Loucy (cell line): ENCODE data around the gene LRRC45.

Source experiments
- H2AFZ ChIP-seq: fragments of 200-600 bp; sonication (generic); 2 replicates; pipeline ENCODE4 v1.6.0; 2016; ENCODE audit warnings: antibody characterized with exemption, mild to moderate bottlenecking, low read length, moderate library complexity
- H3F3A ChIP-seq: fragments of 200-600 bp; 2 replicates; pipeline ENCODE4 v1.6.0; 2016; ENCODE audit warnings: antibody characterized with exemption, low read depth, mild to moderate bottlenecking
- H3K27me3 ChIP-seq: fragments of 200-600 bp; sonication (generic); 2 replicates; pipeline ENCODE4 v1.6.1; 2014; ENCODE audit warnings: low read length, mild to moderate bottlenecking; ENCODE audit not compliant: insufficient read depth, poor library complexity, severe bottlenecking
- H3K36me3 ChIP-seq: fragments of 200-600 bp; sonication (generic); 2 replicates; pipeline ENCODE4 v1.6.1; 2016; ENCODE audit warnings: low read length; ENCODE audit not compliant: insufficient read depth
- H3K4me1 ChIP-seq: fragments of 200-600 bp; sonication (generic); 2 replicates; pipeline ENCODE4 v1.5.1; 2014; ENCODE audit warnings: low read length, mild to moderate bottlenecking; ENCODE audit not compliant: insufficient read depth, poor library complexity, severe bottlenecking
- H3K4me2 ChIP-seq: fragments of 200-600 bp; sonication (generic); 2 replicates; pipeline ENCODE4 v1.6.0; 2014; ENCODE audit warnings: antibody characterized with exemption, low read length, low read depth, mild to moderate bottlenecking; ENCODE audit not compliant: poor library complexity, severe bottlenecking
- H3K4me3 ChIP-seq: fragments of 200-600 bp; sonication (generic); 2 replicates; pipeline ENCODE4 v1.5.1; 2014; ENCODE audit warnings: low read length, mild to moderate bottlenecking, mixed read lengths; ENCODE audit not compliant: poor library complexity, severe bottlenecking
- H3K79me2 ChIP-seq: fragments of 200-600 bp; sonication (generic); 2 replicates; pipeline ENCODE4 v1.6.1; 2014; ENCODE audit warnings: low read length; ENCODE audit not compliant: insufficient read depth
- H3K9ac ChIP-seq: fragments of 200-600 bp; sonication (generic); 2 replicates; pipeline ENCODE4 v1.6.0; 2014; ENCODE audit warnings: mild to moderate bottlenecking, low read depth, low read length, moderate library complexity; ENCODE audit not compliant: poor library complexity, severe bottlenecking
- H3K9me2 ChIP-seq: fragments of 200-600 bp; sonication (generic); replicated peaks from 2 replicates; pipeline ENCODE4 v1.6.1; 2016; ENCODE audit warnings: low read depth, low read length, mixed read lengths
- H3K9me3 ChIP-seq: fragments of 200-600 bp; sonication (generic); 2 replicates; pipeline ENCODE4 v1.6.1; 2014; ENCODE audit warnings: mild to moderate bottlenecking, antibody characterized with exemption, low read length, low read depth; ENCODE audit not compliant: insufficient read depth
- H4K20me1 ChIP-seq: fragments of 200-600 bp; sonication (generic); 2 replicates; pipeline ENCODE4 v1.6.0; 2014; ENCODE audit warnings: antibody characterized with exemption, low read length, mild to moderate bottlenecking; ENCODE audit not compliant: insufficient read depth, poor library complexity, severe bottlenecking
- CTCF ChIP-seq: fragments of 200-600 bp; sonication (generic); conservative IDR thresholded peaks from 2 replicates; pipeline ENCODE4 v1.5.1; 2014; ENCODE audit warnings: mild to moderate bottlenecking, antibody characterized with exemption, low read length
- EZH2phosphoT487 ChIP-seq: fragments of 200-600 bp; IDR thresholded peaks from 2 replicates; pipeline ENCODE4 v1.6.1; 2018; ENCODE audit warnings: antibody characterized with exemption, mild to moderate bottlenecking, moderate library complexity, borderline replicate concordance

Gene LRRC45

GRCh38 chr17:82010575-82011525 lies 12.3 kb upstream of the LRRC45 start:
- Histone ChIP-seq H3K4me3 (no peak overlapping the region), H3K4me2 (no peak overlapping the region), H2AFZ (no peak overlapping the region), H3K79me2 (no peaks in the 10 kb centered on the region), H3K9me2 (no peaks in the 10 kb centered on the region), H3K4me1 (no peaks in the 10 kb centered on the region), H3K9me3 (no peaks in the 10 kb centered on the region), H4K20me1 (no peaks in the 10 kb centered on the region), H3K36me3 (no peaks in the 10 kb centered on the region), H3K9ac (no peak overlapping the region), H3F3A (no peaks in the 10 kb centered on the region), H3K27me3 (no peaks in the 10 kb centered on the region)
- TF ChIP-seq CTCF (no peak), EZH2phosphoT487 (no peak)

- Histone ChIP-seq H3F3A (no peaks in the 10 kb centered on the region), H3K79me2 (no peaks in the 10 kb centered on the region), H4K20me1 (no peaks in the 10 kb centered on the region), H3K4me2 (no peak overlapping the region), H3K4me3 (no peak overlapping the region), H3K9me3 (no peaks in the 10 kb centered on the region), H2AFZ (no peak overlapping the region), H3K36me3 (no peaks in the 10 kb centered on the region), H3K9me2 (no peaks in the 10 kb centered on the region), H3K9ac (no peak overlapping the region), H3K27me3 (no peaks in the 10 kb centered on the region), H3K4me1 (no peaks in the 10 kb centered on the region)
- TF ChIP-seq CTCF (no peak), EZH2phosphoT487 (no peak)
Observed at GRCh38 chr17:82011617-82012187, 11.4 kb upstream of the LRRC45 start.

- Histone ChIP-seq H3K9ac (no peak overlapping the region), H3K27me3 (no peaks in the 10 kb centered on the region), H4K20me1 (no peaks in the 10 kb centered on the region), H3K9me2 (no peaks in the 10 kb centered on the region), H2AFZ (no peak overlapping the region), H3K36me3 (no peaks in the 10 kb centered on the region), H3K4me3 (no peak overlapping the region), H3F3A (no peaks in the 10 kb centered on the region), H3K79me2 (no peaks in the 10 kb centered on the region), H3K9me3 (no peaks in the 10 kb centered on the region), H3K4me1 (no peaks in the 10 kb centered on the region), H3K4me2 (no peak overlapping the region)
- TF ChIP-seq CTCF = no peak
Observed at GRCh38 chr17:82012261-82012639, 10.9 kb upstream of the LRRC45 start.
